D341Med (cell line): Measurements from ENCODE around the gene MUC13.

Experiments
- DNase-seq: peaks from one replicate; pipeline ENCODE4 v3.0.0; 2012; ENCODE audit warnings: low spot score

The MUC13 gene

DNA sequence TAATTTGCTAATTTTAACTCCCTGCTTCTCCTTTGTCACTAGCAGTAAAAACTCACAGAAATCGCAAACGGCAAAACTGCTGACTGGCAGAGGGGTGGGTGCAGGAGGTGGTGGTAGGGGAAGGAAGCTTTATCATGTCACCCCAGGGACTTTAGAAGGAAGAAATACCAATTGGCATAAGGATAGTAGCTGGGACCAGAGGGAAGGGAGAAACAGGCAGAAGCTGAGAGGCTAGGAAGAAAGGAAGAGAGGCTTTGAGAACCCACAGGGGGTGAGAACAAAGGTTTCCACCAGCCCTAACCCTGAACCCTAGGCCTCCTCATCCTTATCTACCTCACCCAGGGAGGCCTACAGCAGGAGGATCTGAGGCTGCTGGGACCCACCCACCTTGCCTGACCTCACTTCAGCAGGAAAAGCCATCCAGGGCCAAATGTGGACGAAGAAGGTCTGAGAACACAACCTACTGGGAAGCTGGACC lies 58.1 kb downstream of the MUC13 start:
- DNase-seq = no peak

GRCh38 chr3:124873226-124873625 lies 61.3 kb downstream of the MUC13 start:
- DNase-seq = no peak

- DNase-seq = no peak
Observed at GRCh38 chr3:124867511-124867910, 67.0 kb downstream of the MUC13 start.

- no peak for DNase-seq
Observed at GRCh38 chr3:124862006-124862405, 72.5 kb downstream of the MUC13 start.

DNA sequence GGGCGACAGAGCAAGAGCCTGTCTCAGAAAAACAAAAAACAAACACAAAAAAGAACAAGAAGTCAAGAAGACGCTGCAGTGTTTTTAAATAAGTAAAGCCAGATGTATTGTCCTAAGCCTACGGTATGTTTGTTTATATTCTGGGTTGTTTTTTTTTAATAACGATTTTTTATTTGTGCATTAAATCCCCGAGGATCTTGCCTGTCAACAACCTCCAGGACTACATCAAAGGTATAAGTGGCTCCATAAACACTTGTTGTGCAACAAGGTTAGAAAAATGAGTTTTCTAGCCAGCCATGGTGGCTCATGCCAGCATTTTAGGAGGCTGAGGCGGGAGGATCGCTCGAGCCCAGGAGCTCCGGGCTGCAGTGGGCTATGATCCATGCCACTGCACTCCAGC lies 73.5 kb downstream of the MUC13 start:
- no peak for DNase-seq

- no peak for DNase-seq
Observed at GRCh38 chr3:124860599-124860998, 74.0 kb downstream of the MUC13 start.

GRCh38 chr3:124859025-124859424 lies 75.5 kb downstream of the MUC13 start:
- no peak for DNase-seq

DNA sequence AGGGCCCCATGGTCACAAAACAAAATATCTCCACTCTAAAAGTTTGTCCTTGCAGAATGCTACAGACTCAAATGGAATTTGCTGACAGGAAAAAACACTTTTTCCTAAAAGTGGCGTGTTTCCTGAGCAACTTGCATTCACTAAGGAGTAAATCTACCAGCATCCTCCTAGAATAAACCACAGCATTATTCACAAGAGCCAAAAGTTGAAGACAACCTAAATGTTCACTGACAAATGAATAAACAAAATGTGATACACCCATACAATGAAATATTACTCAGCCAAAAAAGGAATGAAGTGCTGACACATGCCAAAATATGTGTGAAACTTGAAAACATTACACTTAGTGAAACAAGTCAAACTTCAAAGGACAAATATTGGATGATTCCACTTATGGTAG lies 76.3 kb downstream of the MUC13 start:
- no peak for DNase-seq

GRCh38 chr3:124856677-124857076 lies 77.9 kb downstream of the MUC13 start:
- no peak for DNase-seq
